SK-N-SH treated with all-trans-retinoic acid at 6 μM for 48 hours (cell line): ENCODE measurements around the gene SNX27.

Source experiments
- ATAC-seq: fragments of 200-7000 bp; cut with Tn5 transposase; 3 replicates; pipeline ENCODE4 v1.9.1; 2020; ENCODE audit warnings: mild to moderate bottlenecking, moderate library complexity
- ARNTL ChIP-seq: fragments of 450-650 bp; formaldehyde crosslinking; IDR thresholded peaks from 2 replicates; pipeline ENCODE4 v1.5.0; 2020; ENCODE audit warnings: low read depth, mild to moderate bottlenecking, moderate library complexity, borderline replicate concordance
- CSDC2 ChIP-seq: fragments of 250-450 bp; sonication (Bioruptor Pico); IDR thresholded peaks from 2 replicates; pipeline ENCODE4 v1.5.0; 2020; ENCODE audit warnings: mild to moderate bottlenecking, moderate library complexity
- ESRRG ChIP-seq: fragments of 250-450 bp; sonication (Bioruptor Pico); IDR thresholded peaks from 2 replicates; pipeline ENCODE4 v1.6.1; 2021; ENCODE audit warnings: mild to moderate bottlenecking
- ISL1 ChIP-seq: fragments of 250-450 bp; sonication (Bioruptor Pico); IDR thresholded peaks from 2 replicates; pipeline ENCODE4 v2.1.2; 2022; ENCODE audit warnings: mild to moderate bottlenecking, moderate library complexity
- RARB ChIP-seq: fragments of 250-450 bp; sonication (Bioruptor Pico); IDR thresholded peaks from 2 replicates; pipeline ENCODE4 v1.8.0; 2021; ENCODE audit warnings: mild to moderate bottlenecking, moderate library complexity
- SNAI2 ChIP-seq: fragments of 250-450 bp; sonication (Bioruptor Pico); IDR thresholded peaks from 2 replicates; pipeline ENCODE4 v1.5.0; 2020; ENCODE audit warnings: mild to moderate bottlenecking, moderate library complexity
- TCF4 ChIP-seq: fragments of 250-450 bp; sonication (Bioruptor Pico); IDR thresholded peaks from 2 replicates; pipeline ENCODE4 v1.8.0; 2021; ENCODE audit warnings: mild to moderate bottlenecking, moderate library complexity, borderline replicate concordance
- ZFP3 ChIP-seq: fragments of 250-450 bp; sonication (Bioruptor Pico); IDR thresholded peaks from 2 replicates; pipeline ENCODE4 v1.5.0; 2020; ENCODE audit warnings: mild to moderate bottlenecking, moderate library complexity
- ZFP30 ChIP-seq: fragments of 450-650 bp; formaldehyde crosslinking; IDR thresholded peaks from 2 replicates; pipeline ENCODE4 v1.5.0; 2022; ENCODE audit warnings: mild to moderate bottlenecking, moderate library complexity
- ZNF565 ChIP-seq: fragments of 450-650 bp; formaldehyde crosslinking; conservative IDR thresholded peaks from 2 replicates; pipeline ENCODE4 v1.5.0; 2020; ENCODE audit warnings: low read depth, mild to moderate bottlenecking, moderate library complexity
- ZNF70 ChIP-seq: fragments of 450-650 bp; formaldehyde crosslinking; IDR thresholded peaks from 2 replicates; pipeline ENCODE4 v1.5.0; 2020; ENCODE audit warnings: mild to moderate bottlenecking, moderate library complexity
- ZNF8 ChIP-seq: fragments of 450-650 bp; formaldehyde crosslinking; IDR thresholded peaks from 2 replicates; pipeline ENCODE4 v1.5.0; 2020; ENCODE audit warnings: mild to moderate bottlenecking, moderate library complexity
- TF ChIP-seq, protein P1 (sequence below): fragments of 250-450 bp; sonication (Bioruptor Pico); IDR thresholded peaks from 2 replicates; pipeline ENCODE4 v1.5.1; 2021; ENCODE audit warnings: mild to moderate bottlenecking, moderate library complexity
- TF ChIP-seq, protein P2 (sequence below): fragments of 250-450 bp; sonication (Bioruptor Pico); IDR thresholded peaks from 2 replicates; pipeline ENCODE4 v1.5.0; 2020; ENCODE audit warnings: mild to moderate bottlenecking, moderate library complexity
- TF ChIP-seq, protein P3 (sequence below): fragments of 250-450 bp; sonication (Bioruptor Pico); IDR thresholded peaks from 2 replicates; pipeline ENCODE4 v1.8.0; 2020; ENCODE audit warnings: mild to moderate bottlenecking, moderate library complexity, borderline replicate concordance
- TF ChIP-seq, protein P4 (sequence below): fragments of 250-450 bp; sonication (Bioruptor Pico); IDR thresholded peaks from 2 replicates; pipeline ENCODE4 v1.8.0; 2021; ENCODE audit warnings: low read depth, mild to moderate bottlenecking, moderate library complexity, borderline replicate concordance
- TF ChIP-seq, protein P5 (sequence below): fragments of 250-450 bp; sonication (Bioruptor Pico); IDR thresholded peaks from 2 replicates; pipeline ENCODE4 v1.5.1; 2020; ENCODE audit warnings: low read depth, mild to moderate bottlenecking, moderate library complexity

SNX27 gene

DNA sequence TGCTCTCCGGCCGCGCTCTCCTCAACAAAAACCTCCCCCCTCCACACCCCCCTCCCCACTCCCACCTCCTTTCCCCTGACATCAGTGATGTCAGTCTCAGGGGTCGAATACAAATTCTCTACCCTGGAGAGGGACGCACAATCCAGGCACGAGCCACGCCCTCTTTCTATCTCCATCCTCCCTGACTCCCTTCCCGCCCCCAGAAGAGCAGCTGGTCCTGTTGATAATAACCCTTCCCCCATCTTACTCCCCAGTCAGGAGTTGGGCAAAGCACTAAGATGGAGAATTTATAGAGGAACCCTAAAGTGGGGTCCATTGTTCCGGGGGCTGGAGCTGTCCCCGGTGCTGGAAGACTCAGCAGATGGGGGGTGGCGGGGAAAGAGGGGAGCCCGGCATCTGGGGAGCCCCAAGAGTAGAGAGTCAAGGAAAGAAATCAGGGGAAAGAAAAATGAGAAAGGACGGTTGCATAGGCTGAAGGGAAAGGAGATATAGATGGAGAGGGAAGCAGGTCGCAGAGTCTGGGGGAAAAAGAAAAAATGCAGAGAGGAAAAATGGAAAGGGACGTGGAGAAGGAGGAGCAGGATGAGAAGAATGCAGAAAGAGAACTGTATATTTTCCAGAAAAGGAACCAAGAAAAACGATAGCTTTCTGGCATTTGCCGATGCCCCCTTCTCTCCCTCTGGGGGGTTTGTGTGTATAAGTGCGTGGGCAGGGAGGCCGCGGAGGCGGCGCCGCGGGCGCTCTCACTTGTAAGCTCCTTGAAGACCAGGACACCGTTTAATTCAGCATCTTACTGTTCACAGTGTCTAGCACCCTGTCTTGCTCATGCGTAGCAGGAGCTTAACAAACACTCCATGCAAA, 105.2 kb downstream of the SNX27 start, which contains the start of gene CELF3:
Gene CELF3 (minus strand): TSS at position 33 of the 861 bp plus-strand sequence. CDS start 783 bp downstream, outside the sequence.
- TF ChIP-seq ARNTL (CRISPR knock-in tag), result no peak
- TF ChIP-seq RARB, result no peak
- TF ChIP-seq, protein P1, sequence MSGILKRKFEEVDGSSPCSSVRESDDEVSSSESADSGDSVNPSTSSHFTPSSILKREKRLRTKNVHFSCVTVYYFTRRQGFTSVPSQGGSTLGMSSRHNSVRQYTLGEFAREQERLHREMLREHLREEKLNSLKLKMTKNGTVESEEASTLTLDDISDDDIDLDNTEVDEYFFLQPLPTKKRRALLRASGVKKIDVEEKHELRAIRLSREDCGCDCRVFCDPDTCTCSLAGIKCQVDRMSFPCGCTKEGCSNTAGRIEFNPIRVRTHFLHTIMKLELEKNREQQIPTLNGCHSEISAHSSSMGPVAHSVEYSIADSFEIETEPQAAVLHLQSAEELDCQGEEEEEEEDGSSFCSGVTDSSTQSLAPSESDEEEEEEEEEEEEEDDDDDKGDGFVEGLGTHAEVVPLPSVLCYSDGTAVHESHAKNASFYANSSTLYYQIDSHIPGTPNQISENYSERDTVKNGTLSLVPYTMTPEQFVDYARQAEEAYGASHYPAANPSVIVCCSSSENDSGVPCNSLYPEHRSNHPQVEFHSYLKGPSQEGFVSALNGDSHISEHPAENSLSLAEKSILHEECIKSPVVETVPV (CRISPR knock-in tag), result no peak
- TF ChIP-seq, protein P2, sequence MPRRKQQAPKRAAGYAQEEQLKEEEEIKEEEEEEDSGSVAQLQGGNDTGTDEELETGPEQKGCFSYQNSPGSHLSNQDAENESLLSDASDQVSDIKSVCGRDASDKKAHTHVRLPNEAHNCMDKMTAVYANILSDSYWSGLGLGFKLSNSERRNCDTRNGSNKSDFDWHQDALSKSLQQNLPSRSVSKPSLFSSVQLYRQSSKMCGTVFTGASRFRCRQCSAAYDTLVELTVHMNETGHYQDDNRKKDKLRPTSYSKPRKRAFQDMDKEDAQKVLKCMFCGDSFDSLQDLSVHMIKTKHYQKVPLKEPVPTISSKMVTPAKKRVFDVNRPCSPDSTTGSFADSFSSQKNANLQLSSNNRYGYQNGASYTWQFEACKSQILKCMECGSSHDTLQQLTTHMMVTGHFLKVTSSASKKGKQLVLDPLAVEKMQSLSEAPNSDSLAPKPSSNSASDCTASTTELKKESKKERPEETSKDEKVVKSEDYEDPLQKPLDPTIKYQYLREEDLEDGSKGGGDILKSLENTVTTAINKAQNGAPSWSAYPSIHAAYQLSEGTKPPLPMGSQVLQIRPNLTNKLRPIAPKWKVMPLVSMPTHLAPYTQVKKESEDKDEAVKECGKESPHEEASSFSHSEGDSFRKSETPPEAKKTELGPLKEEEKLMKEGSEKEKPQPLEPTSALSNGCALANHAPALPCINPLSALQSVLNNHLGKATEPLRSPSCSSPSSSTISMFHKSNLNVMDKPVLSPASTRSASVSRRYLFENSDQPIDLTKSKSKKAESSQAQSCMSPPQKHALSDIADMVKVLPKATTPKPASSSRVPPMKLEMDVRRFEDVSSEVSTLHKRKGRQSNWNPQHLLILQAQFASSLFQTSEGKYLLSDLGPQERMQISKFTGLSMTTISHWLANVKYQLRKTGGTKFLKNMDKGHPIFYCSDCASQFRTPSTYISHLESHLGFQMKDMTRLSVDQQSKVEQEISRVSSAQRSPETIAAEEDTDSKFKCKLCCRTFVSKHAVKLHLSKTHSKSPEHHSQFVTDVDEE (CRISPR knock-in tag), result 0 out of 2 replicates have a peak, but pooled peaks have one; percentile 39
- 0 out of 2 replicates have a peak, but pooled peaks have one; percentile 66 for TF ChIP-seq CSDC2 (CRISPR knock-in tag)
- TF ChIP-seq, protein P3, sequence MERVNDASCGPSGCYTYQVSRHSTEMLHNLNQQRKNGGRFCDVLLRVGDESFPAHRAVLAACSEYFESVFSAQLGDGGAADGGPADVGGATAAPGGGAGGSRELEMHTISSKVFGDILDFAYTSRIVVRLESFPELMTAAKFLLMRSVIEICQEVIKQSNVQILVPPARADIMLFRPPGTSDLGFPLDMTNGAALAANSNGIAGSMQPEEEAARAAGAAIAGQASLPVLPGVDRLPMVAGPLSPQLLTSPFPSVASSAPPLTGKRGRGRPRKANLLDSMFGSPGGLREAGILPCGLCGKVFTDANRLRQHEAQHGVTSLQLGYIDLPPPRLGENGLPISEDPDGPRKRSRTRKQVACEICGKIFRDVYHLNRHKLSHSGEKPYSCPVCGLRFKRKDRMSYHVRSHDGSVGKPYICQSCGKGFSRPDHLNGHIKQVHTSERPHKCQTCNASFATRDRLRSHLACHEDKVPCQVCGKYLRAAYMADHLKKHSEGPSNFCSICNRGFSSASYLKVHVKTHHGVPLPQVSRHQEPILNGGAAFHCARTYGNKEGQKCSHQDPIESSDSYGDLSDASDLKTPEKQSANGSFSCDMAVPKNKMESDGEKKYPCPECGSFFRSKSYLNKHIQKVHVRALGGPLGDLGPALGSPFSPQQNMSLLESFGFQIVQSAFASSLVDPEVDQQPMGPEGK (CRISPR knock-in tag), result 0 out of 2 replicates have a peak, but pooled peaks have one; percentile 41
- no peak for TF ChIP-seq ZNF8 (CRISPR knock-in tag)
- ATAC-seq, result peak; percentile 24; the same call in 1 of the 3 replicates

DNA sequence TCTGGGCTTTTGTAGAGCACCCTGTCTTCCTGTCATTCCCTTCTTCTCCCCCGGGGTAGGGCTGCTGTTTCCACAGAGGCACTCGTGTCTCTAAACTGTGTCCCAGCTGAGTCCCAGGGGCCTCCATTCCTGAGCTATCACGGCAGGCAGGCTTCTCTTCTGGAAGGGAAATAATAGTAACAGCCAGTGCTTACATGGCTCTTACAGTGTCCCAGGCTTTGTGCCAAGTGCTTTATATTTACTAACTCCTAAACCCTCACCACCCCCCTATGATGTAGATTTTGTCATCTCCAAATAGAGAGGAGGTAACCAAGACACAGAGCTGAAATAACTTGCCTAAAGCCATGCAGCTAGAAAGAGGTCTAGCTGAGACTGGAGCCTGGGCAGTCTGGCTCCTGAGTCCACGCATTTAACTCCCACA, 106.2 kb downstream of the SNX27 start:
- TF ChIP-seq ZFP3 (CRISPR knock-in tag) (no peak), ZNF70 (no peak), SNAI2 (no peak), ARNTL (CRISPR knock-in tag) (no peak), ESRRG (no peak), ZNF565 (CRISPR knock-in tag) (no peak), ZFP30 (CRISPR knock-in tag) (no peak), RARB (no peak), CSDC2 (CRISPR knock-in tag) (no peak), TCF4 (CRISPR knock-in tag) (no peak), ZNF8 (CRISPR knock-in tag) (no peak), ISL1 (no peak)
- TF ChIP-seq, protein P3 (CRISPR knock-in tag), result no peak
- TF ChIP-seq, protein P4, sequence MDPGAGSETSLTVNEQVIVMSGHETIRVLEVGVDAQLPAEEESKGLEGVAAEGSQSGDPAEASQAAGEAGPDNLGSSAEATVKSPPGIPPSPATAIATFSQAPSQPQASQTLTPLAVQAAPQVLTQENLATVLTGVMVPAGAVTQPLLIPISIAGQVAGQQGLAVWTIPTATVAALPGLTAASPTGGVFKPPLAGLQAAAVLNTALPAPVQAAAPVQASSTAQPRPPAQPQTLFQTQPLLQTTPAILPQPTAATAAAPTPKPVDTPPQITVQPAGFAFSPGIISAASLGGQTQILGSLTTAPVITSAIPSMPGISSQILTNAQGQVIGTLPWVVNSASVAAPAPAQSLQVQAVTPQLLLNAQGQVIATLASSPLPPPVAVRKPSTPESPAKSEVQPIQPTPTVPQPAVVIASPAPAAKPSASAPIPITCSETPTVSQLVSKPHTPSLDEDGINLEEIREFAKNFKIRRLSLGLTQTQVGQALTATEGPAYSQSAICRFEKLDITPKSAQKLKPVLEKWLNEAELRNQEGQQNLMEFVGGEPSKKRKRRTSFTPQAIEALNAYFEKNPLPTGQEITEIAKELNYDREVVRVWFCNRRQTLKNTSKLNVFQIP (CRISPR knock-in tag), result no peak
- TF ChIP-seq, protein P5, sequence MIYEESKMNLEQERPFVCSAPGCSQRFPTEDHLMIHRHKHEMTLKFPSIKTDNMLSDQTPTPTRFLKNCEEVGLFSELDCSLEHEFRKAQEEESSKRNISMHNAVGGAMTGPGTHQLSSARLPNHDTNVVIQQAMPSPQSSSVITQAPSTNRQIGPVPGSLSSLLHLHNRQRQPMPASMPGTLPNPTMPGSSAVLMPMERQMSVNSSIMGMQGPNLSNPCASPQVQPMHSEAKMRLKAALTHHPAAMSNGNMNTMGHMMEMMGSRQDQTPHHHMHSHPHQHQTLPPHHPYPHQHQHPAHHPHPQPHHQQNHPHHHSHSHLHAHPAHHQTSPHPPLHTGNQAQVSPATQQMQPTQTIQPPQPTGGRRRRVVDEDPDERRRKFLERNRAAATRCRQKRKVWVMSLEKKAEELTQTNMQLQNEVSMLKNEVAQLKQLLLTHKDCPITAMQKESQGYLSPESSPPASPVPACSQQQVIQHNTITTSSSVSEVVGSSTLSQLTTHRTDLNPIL (CRISPR knock-in tag), result no peak
- TF ChIP-seq, protein P1 (CRISPR knock-in tag), result no peak
- TF ChIP-seq, protein P2 (CRISPR knock-in tag), result no peak

More for the DNA sequence above, 106.2 kb downstream of the SNX27 start:
- no peak for ATAC-seq
